ENCODE results near the gene PHF2.

PHF2 gene

GRCh38 chr9:93682155-93682968 lies 106.0 kb downstream of the PHF2 start:
- no peak for FAIRE-seq

GRCh38 chr9:93683331-93684134 lies 107.1 kb downstream of the PHF2 start:
- FAIRE-seq, result no peak

DNA sequence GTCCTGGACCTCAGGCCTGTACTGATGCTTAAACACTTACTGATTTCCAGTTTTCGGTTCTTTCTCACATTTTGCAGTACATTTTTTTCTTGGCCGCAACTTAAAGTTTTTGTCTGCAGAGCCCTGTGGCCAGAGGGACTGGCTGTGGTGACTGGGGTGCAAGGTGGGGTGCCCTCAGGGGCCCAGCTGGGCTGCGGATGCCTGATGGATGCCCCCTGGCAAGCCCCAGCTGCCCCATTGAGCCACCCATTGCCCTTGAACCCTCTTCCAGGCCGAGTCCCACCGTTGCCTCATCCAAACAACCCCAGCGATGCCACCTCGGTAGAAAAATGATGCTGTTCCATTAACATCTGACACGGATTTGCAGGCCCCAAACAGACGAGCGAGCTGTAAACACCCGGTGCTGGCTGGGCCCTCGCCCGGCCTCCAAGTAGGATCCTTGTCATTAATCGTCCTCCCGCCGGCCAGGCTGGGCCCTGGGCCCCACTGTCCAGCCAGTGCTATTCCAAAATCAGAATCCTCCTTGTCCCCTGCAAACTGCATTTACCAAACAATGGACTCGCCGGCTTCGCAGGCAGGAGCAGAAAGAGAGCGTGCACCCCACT lies 107.9 kb downstream of the PHF2 start:
- no peak for FAIRE-seq

DNA sequence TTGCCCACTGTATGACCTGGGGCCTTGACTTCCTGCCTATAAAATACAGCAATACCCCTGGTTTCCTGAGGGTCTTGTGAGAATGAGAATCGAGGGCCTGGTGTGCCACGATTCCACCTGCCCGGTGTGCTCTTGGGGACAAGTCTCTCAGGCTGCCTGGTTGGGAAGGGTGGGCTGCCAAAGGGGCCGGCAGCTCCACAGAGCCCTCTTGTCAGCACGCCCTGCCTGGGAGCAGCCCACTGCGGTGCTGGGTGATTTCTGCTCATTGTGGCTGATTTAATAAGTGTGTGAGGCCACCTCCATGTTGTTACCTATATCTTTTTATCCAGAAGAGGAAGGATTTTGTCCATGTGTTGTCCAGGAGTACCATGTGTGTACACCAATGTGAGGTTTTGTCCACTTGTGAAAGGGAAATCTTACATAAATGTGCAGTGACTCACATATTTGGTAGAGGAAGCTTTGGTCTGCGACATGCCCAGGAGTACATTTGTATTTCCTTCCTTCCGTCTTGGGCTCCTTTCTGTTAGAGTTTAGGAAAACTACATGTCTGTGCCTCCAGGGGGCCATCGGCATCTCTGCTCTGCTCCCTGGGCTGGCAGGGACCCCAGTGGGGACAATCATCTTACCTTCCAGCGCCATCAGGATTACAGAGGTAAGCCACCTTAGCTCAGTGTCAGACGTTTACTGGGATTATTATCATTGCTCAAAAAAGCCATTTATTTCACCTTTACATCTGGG lies 108.6 kb downstream of the PHF2 start:
- no peak for FAIRE-seq

DNA sequence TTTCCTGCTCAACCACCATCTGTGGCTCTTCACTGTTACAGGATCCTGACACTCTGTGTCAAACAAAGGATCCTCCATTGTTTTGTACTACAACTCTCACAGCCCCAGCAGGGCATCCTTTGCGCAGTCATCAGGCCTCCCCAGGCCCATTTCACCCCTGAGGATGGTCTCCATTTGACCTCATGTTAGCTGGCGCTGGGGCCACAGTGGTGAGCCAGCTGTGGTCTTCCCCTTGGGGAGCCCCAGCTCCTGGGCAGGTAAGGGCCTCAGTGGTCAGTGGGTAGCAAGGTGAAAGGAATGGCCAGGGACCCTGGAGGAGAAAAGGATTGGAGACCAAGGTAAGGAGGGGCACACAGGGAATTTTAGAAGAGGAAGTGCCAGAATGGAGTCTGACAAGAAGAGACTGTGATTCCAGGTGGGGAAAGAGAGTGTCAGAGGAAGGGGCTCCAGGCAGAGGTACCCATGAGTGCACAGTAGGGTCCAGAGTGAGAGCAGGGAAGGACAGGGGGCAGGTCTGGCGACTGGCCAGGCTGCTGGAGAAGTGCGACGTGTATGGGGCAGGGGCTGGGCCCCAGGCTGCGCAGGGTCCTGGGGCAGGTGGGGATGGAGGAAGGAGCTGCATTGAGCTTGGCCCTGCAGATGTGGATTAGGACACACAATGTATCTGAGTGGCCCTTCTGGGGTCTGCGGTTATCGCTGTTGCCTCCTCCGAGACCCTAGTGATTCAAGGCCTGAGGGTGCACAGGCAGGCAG lies 109.9 kb downstream of the PHF2 start:
- FAIRE-seq, result no peak

GRCh38 chr9:93686880-93687236 lies 110.5 kb downstream of the PHF2 start:
- no peak for FAIRE-seq

- no peak for FAIRE-seq
Observed at GRCh38 chr9:93690618-93691017, 114.2 kb downstream of the PHF2 start.

GRCh38 chr9:93693129-93693528 lies 116.7 kb downstream of the PHF2 start:
- FAIRE-seq, result no peak

DNA sequence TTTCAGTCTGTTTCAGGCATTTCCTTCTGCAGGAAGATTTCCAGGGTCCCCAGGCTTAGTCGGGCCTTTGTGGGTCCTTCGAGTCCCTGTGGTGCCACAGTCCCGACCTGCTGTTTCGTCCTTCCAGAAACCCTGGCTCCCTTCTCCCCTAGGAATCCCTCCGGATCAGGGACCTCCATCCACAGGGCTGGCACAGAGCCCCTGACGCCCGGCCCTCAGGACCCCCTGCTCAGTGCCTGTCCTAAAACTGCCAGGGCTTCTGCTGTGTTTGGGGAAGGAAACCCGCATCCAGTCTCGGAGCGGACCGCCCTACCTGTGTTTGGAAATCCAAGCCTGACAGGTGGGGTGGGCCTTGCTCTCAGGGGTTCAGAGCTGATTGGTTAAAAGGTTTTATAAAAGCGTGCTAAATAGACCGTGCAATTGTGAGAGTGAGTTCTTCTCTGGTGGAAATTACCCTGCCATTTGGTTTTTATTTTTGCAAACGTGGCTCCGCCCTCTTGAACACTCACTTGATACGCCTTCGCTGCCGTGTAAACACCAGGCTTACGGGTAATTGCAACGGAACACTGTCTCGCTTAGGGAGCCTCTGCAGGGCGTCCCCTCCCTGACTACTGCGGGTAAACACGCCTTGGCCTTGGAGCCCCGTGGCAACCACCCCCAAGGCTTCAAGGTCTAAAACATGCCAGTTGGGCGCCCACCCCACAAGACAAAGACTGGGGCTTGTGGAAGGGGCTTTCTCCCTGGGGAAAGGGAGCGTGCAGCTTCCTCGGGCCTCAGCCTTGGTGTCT lies 121.2 kb downstream of the PHF2 start:
- no peak for FAIRE-seq

GRCh38 chr9:93698140-93698908 lies 121.9 kb downstream of the PHF2 start:
- FAIRE-seq, result no peak

DNA sequence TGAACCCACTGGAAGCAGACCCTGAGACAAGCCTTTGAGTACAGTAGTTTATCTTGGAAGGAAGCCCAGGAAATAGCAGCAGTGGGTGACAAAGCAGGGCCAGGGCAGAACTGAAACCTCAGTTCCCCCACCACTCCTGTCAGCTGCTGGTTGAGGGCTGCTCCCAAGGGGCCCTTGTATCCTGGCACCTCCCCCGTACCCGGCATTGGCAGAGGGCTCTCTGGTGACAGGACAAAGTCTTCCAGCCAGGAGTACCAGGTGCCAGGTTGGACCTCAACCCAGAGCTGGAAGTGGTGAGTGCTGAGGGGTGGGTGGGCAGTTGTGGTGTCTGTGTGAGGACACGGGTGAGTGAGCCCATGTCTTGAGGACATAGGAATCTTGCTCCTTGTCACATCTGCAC lies 123.3 kb downstream of the PHF2 start:
- FAIRE-seq, result no peak

GRCh38 chr9:93701494-93702218 lies 125.3 kb downstream of the PHF2 start:
- no peak for FAIRE-seq

DNA sequence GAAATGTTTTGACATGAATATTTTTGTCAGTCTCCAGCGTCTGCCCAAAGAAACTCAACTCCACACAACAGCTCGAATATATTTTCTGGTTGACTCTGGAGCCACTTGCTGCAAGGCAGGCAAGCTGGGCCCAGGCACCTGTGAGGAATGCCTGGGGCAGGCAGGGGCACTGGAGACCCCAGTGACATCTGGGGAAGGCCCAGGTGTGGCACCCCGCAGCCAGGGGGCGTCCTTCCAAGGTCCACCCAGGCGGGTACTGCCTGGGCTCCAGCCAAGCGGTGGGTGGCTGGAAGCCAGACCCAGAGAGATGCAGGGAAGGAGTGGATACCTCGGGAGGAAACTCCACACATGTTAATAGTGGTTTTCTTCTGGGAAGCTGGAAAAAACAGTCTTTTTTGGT lies 125.9 kb downstream of the PHF2 start:
- FAIRE-seq, result no peak

GRCh38 chr9:93708289-93708986 lies 132.1 kb downstream of the PHF2 start:
- no peak for FAIRE-seq

DNA sequence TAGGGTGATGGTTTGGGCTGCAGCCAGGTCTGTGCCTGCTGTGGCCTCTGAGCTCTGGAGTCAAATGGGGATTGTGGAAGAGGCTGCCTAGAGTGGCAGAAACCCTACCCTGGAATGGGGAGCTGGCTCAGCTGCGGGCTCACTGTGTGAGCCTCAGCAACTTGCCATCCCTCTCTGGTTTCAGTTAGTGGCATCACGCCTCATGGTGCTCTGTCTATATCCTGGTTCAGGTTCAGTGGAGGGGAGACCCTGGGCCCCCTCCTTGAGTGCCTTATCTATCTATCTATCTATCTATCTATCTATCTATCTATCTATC lies 132.6 kb downstream of the PHF2 start:
- no peak for FAIRE-seq

- FAIRE-seq, result no peak
Observed at GRCh38 chr9:93709600-93710369, 133.4 kb downstream of the PHF2 start.

- FAIRE-seq, result no peak
Observed at GRCh38 chr9:93710370-93710723, 134.0 kb downstream of the PHF2 start.

- no peak for FAIRE-seq
Observed at GRCh38 chr9:93711002-93711401, 134.6 kb downstream of the PHF2 start.

GRCh38 chr9:93712896-93713295 lies 136.5 kb downstream of the PHF2 start:
- FAIRE-seq, result no peak
